ENCODE data around the gene TBC1D1. TPM values are rescaled to one million over a fixed set of nuclear protein-coding genes. Genes with fewer than 3 reads are reported as not detected.

TBC1D1 gene
- total RNA-seq, 4 donors from 2014 or later: 56.4 to 127 (median 94.8) TPM

DNA sequence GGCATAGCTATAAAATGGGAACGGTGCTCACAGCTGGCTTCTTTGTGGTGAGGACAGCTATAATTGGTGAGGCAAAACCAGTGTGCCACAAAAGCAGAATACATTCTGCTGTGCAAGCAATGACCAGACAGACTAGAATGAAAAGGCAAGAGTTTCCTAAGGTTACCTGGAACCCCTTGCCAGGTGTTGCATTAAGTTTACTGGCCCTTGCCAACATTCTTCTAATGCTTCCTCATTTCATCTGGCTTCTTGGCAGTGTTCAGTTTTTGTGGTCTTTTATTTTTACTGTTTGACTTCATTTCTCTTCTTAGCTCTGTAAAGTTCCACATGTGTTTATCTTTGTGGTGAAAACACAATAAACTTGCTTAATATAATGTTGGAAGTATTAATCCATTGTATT, 200.8 kb downstream of the TBC1D1 start:
- TF ChIP-seq, protein P1, sequence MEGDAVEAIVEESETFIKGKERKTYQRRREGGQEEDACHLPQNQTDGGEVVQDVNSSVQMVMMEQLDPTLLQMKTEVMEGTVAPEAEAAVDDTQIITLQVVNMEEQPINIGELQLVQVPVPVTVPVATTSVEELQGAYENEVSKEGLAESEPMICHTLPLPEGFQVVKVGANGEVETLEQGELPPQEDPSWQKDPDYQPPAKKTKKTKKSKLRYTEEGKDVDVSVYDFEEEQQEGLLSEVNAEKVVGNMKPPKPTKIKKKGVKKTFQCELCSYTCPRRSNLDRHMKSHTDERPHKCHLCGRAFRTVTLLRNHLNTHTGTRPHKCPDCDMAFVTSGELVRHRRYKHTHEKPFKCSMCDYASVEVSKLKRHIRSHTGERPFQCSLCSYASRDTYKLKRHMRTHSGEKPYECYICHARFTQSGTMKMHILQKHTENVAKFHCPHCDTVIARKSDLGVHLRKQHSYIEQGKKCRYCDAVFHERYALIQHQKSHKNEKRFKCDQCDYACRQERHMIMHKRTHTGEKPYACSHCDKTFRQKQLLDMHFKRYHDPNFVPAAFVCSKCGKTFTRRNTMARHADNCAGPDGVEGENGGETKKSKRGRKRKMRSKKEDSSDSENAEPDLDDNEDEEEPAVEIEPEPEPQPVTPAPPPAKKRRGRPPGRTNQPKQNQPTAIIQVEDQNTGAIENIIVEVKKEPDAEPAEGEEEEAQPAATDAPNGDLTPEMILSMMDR (IDR thresholded peaks at IDR 0.05): no peak
- DNase-seq (ENCODE audit: low spot score) (no peak), ATAC-seq (ENCODE audit: low FRiP score) (peak; percentile 15)

DNA sequence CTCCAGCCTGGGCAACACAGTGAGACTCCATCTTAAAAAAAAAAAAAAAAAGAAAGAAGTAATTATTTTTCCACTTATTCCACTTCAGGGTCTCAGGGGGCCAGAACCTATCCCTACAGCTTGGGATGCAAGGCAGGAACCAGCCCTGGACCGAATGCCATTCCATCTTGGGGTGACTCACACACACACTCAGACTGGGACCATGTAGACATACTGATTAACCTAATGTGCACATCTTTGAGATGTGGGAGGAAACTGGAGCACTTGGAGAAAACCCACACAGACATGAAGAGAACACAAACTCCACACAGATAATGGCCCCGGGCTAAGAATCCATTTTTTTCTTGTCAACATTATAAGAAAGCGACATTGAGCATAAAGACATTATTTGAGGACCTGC, 201.8 kb downstream of the TBC1D1 start:
- no peak for DNase-seq (ENCODE audit: low spot score)
- peak; percentile 34 for ATAC-seq (ENCODE audit: low FRiP score)
- TF ChIP-seq, protein P1 (IDR thresholded peaks at IDR 0.05): no peak

GRCh38 chr4:38094419-38094818, 203.5 kb downstream of the TBC1D1 start:
- TF ChIP-seq, protein P1 (IDR thresholded peaks at IDR 0.05): no peak
- ATAC-seq (ENCODE audit: low FRiP score) (no peak), DNase-seq (ENCODE audit: low spot score) (no peak)

GRCh38 chr4:38095691-38096090, 204.8 kb downstream of the TBC1D1 start:
- ATAC-seq (ENCODE audit: low FRiP score) (no peak), DNase-seq (ENCODE audit: low spot score) (no peak)
- TF ChIP-seq, protein P1 (IDR thresholded peaks at IDR 0.05): no peak

DNA sequence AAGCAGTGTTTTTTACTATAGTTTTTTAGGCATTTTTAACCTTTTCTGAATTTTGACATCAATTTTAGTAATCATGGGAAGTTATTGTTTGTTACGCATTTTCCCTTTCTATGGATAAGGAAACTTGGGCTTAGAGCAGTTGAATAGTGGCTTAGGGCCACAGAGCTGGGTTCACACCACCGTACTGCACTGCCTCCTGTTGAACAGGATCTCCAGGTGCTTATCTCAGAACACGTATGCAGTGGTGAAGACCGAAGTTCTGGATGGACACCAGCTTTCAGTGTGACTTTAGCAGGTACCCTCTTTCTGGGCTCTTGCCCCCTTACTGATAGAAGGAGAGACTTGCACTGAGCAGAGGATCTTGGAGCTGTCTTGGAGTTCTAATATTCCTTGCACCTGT, 206.9 kb downstream of the TBC1D1 start:
- DNase-seq (ENCODE audit: low spot score) (no peak), ATAC-seq (ENCODE audit: low FRiP score) (no peak)
- TF ChIP-seq, protein P1 (IDR thresholded peaks at IDR 0.05): no peak

GRCh38 chr4:38099020-38099600, 208.2 kb downstream of the TBC1D1 start:
- TF ChIP-seq, protein P1 (IDR thresholded peaks at IDR 0.05): no peak
- ATAC-seq (ENCODE audit: low FRiP score): no peak
- no peak for DNase-seq (ENCODE audit: low spot score)

DNA sequence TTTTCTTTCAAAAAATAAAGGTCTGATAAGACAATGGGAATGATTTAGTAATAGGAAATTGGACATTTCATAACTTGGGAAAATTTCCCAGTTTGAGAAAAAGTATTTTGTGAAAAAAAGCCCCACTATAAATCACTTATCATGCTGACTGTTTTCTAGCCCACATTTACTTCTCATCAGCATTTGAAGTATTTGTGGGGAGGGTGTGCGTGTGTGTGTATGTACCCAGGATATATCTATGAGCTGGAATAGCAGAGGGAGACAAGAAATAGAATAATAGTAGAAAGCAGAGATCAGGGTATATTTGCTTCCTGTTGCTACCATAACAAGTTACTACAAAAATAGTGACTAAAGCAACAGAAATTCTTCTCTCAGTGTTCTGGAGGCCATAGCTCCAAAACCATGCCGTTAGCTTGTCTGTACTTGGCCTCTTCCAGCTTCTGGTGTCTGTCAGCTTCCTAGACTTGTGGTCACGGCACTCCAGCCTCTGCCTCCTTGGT, 209.1 kb downstream of the TBC1D1 start:
- no peak for DNase-seq (ENCODE audit: low spot score)
- TF ChIP-seq, protein P1 (IDR thresholded peaks at IDR 0.05): no peak
- ATAC-seq (ENCODE audit: low FRiP score): peak; percentile 92
